SKM-1 treated with dmso at 0.1 percent for 144 hours (cell line): ENCODE measurements around the gene BEGAIN.

Experiments used
- DNase-seq: peaks from one replicate; lab custom pipeline; 2025; ENCODE audit not compliant: unreplicated experiment; lab: John Stamatoyannopoulos, UW

The BEGAIN gene

DNA sequence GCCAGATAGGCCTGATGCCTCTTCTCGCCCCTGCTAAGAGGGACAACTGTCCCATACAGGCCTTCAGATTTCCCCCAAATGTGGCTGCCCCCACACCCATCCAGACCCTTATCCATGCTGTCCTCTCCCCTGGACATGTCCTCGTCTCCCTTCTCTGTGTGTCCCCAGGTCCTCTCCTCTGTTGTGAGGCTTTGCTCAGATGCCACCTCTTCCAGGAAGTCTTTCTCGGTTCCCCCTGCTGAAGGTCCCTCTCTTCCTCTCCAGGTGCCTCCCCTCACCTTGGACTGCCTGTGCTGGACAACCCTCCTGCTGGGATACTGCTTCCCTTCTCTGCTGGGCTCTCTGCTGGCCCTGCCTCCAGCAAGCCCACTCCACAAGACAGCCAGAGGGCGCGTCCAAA lies 33.7 kb downstream of the BEGAIN start:
- no peak for DNase-seq

DNA sequence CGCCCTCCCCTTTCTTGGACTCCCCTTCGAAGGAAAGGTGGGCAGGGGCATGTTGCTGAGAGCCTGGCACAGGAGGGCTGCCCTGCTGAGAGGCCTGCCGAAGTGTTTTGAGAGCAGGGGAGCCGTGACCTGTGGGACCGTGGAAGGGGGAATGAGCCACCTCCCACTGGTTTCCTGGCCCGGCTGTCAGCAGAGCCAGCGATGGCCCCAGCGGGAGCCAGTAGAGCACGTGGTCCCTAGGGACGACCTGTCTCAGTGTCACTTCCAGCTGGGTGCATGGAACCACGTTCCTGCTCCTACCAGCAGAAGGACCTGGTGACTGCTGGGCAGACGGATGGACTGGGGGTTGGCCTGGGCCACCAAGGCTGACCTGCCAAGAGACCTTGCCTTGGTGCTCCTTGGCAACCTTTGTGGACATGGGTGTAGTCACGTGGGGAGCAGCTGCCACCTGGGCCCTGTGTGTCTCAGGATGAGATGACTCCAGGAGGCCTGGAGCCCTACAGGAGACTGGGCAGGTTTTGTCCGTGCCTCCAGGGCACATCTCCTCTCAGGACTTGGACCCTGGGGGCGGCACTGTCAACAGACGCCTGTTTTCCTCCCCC lies 34.6 kb downstream of the BEGAIN start:
- no peak for DNase-seq

DNA sequence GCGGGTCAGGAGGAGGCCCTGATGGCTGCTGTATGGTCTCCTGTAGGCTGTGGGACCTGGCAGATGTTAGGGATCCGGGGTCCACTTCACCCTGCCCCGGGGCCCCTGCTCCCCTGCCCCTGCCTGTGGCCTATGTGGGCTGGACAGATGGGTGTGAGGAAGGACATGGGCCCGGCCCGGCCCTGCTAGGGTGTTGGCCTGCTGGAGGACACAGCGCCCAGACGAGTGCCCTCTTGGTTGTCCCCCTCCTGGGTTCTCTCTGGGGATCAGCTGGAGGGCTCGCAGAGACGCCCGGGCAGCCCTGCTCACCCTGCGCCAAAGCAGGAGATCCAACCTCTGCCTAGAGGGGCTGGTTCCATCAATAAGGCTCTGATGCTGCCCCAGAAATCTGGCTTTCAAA lies 36.2 kb downstream of the BEGAIN start:
- no peak for DNase-seq

DNA sequence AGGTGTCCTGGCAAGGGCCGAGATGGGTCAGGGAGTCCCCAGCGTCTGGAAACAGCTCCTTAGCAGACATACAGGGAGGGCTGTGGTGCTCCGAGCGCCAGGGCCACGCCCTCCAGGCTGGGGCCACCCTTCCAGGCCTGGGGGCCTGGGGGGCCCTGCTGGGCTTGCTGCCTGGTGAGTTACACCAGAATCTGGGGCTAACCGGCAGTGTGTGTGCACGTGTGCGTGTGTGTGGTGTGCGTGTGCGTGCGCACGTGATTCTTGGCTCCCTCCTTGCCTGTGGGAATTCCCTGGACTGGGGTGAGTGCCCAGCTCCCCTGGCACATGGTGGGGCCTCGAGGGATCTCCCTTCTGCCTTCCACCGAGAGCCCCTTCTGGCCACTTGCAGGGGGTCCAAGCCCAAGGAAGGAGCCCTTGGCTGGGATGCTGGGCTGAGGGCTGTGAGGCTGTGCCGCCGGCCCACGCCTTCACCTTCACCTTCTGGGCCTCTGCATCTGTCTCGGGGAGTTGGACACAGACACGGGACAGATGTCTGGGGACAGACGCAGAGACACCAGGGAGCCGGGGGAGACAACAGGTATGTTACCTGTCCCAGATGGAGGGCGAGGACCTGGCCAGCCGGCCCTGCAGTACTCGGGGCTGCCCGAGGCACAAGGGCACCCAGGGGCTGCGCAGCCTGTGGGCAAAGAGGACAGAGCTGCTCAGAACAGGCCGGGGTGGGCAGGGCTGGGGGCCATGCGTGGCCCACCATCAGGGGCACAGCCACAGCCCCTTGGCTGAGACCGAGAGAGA lies 37.2 kb downstream of the BEGAIN start:
- DNase-seq, result no peak

- no peak for DNase-seq
These were observed 38.3 kb downstream of the BEGAIN start for GRCh38 chr14:100548939-100549338.

GRCh38 chr14:100548295-100548655 lies 38.9 kb downstream of the BEGAIN start:
- no peak for DNase-seq

DNA sequence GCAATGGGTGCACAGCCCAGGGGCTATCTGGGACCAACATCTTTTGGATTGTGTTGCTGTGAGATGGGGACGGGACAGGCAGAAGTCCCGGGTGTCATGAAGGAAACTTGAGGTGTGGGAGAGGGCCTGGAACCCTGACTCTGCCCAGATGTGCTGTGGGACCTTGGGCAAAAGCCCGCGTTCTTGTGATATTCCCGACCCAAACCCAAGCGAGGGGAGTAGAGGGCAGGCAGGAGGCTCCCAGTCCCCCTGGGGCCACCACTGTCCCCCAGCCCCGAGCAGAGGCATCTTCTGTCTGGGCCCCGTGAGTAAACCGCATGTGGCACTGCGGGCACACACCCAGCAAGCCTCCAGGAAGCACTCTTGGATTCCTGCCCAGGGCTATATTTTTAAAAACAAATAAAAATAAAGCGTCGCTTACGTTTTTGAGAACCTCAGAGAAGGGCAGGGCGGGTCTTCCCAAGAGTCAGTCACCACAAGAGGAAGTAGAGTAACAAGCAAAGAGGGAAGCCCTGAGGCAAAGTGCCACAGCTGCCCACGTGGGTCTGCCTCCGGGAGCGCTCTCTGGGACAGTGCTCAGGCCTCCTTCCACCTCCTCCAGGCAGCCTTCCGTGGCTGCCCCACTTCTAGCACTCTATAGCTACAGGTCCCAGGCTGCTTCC lies 39.5 kb downstream of the BEGAIN start:
- peak; percentile 81 for DNase-seq

- no peak for DNase-seq
These were observed 41.2 kb downstream of the BEGAIN start for GRCh38 chr14:100546051-100546443.

DNA sequence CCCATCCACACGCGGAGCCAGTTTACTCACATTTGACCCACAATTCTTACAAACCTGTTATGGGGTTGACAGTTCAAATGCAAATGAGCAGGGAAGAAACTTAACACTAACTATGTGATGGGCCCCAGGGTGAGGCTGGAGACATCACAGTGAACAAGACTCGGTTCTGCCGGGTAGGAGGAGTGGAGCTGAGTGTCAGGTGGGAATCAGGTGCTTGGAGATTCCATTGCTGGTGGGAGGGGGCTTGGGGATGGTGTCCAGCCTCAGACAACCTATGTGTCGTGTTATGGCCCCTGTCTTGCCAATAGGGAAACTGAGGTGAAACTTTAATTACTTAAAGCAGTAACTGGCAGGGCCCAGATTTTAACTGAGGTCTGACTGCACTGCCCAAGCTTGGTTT lies 41.9 kb downstream of the BEGAIN start:
- no peak for DNase-seq

GRCh38 chr14:100544506-100545141 lies 42.6 kb downstream of the BEGAIN start:
- no peak for DNase-seq

GRCh38 chr14:100543471-100544455 lies 43.5 kb downstream of the BEGAIN start:
- DNase-seq, result no peak

GRCh38 chr14:100542619-100543205 lies 44.5 kb downstream of the BEGAIN start:
- DNase-seq, result no peak

DNA sequence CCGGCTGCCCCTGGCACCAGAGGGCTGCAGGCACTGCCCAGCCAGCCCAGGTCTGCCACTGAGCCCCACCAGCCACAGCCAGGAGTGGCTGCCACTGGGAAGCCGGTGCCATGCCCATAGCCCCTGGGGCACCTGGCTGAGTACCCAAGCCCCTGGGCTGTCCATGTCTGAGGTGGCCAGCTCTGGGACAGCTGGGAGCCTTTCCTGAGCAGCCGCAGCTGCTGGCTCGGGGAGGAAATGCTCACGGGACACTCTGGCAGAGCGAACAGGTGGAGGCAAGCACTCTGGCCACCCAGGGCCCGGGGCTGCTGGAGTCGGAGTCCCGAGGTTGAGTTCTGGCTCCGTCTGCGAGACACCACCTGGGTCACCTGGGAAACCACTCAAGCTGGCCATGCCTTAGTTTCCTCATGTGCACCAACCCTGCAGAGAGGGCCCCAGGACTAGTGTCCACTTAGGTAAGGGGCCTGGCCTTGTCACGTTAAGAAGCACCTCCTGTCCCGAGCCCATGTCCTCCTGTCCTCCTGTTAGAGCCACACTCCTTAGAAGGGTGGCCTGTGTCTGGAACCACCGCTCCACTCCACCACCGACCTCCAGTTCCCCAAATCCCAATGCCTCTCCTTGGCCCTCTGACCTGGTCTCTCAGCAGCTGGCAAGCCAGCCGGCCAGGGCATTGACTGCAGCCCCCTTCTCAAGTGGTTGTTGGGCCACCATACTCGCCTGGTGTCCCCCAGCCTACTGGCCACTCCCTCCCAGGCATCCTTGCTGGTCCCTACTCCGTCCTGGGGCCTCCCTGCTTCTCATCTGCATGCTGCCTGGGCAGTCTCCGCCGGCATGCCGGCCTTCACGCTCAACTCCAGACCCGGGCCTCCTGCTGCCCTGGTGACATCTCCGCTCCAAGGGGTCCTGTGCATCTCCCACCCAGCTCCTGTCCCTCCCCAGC lies 45.3 kb downstream of the BEGAIN start:
- DNase-seq, result no peak

GRCh38 chr14:100540926-100541620 lies 46.1 kb downstream of the BEGAIN start:
- no peak for DNase-seq

DNA sequence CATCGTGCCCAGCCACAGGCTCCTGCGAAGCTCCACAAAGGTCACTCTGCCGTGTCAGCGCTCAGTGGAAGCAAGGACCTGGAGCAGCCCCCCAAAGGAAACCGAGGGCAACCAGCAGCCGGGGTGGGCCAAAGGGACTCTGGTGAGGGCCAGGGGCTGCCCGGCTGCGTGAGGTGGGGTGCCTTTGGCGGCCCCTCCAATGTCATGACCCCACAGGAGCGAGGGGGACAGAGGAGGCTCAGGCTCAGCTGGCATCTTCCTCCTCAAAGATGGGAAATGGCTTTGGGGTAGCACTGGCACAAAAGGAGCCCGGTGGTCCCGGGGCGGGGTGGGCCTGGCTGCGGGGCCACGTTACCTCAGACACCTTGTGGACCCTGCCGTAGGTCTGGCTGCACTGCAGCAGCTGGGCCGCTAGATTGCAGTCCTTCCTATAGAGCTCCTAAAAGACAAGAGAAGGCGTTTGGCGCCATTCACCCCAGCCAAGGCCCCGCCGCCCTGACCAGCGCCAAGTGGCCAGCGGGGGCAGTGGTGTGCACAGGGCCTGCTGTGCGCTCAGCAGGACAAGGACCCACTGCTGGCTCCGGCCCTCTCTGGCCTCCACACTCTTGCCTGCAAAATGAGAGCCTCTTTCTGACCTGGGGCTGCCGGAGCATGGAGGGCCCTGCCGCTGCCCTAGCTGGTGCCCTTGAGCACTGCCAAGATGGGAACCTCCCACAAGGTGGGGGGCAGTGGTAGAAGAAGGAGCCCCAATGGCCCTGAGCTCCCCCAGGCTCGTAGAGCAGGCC lies 46.9 kb downstream of the BEGAIN start:
- DNase-seq, result no peak

GRCh38 chr14:100539766-100540140 lies 47.5 kb downstream of the BEGAIN start:
- DNase-seq, result no peak

- DNase-seq, result no peak
These were observed 48.1 kb downstream of the BEGAIN start for GRCh38 chr14:100539003-100539660.
